Spleen (tissue), 7 donors: Measurements from ENCODE around the gene DIO3.

Source experiments
- POLR2A ChIP-seq, 3 donors: fragments of 450-650 bp; IDR thresholded peaks; one replicate each; pipeline ENCODE4 v1.5.1; 2017; ENCODE audit warnings: antibody characterized with exemption in 3 of 3, mild to moderate bottlenecking in 1 of 3
- POLR2AphosphoS5 ChIP-seq, 3 donors: sonication (generic); formaldehyde crosslinking; IDR thresholded peaks; one replicate each; pipeline ENCODE4 v1.5.1; 2017; ENCODE audit warnings: antibody characterized with exemption in 3 of 3
- TF ChIP-seq, protein P1 (sequence below), 11 experiments: fragments of 200-600 bp in 7 of 11; fragments of 450-650 bp in 4 of 11; sonication (generic) in 4 of 11; IDR thresholded peaks in 8 of 11; conservative IDR thresholded peaks in 3 of 11; 1 replicate in 7 of 11; 2 replicates in 4 of 11; pipeline versions ENCODE4 v1.4.0 to v1.8.0; 2016 to 2021; ENCODE audit warnings: antibody characterized with exemption in 11 of 11, inconsistent platforms in 4 of 11, mild to moderate bottlenecking in 1 of 11
- donor health status: DM: no; HTN: no; CAD: no; lungs with moderate emphysema.
- donor health status: DM: no; HTN: no; CAD: no.
- donor health status: DM: no; HTN: no; CAD: no.

DNA sequence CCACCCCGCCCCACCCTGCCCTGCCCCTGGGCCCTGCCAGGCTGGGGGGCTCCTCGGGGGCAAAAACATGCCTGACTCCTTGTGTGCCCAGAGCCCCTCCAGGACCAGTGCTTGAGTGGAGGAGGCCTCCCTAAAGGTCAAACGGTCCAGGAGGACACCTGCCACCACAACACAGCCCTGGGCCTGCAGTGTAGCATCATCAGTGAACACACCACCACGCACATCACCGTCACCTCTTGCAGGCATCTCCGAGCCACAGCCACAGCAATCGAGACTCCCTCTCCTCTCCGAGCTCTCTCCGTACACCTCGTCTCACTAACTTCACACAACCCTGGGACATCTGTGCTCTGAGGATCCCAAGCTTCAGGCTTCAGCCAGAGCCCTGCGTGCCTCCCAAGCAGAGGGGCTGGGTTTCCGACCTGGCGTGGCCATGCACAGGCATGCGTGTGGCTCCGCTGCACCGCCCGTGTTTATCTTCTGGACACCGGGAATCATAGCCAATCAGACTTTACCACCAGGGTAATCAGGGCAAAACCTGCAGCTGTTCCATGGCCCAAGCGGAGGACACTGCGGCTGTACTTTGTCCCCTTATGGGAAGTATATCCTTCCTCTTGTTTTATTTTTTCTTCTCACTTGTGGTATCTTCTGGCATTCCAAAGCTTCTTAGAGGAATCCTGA, 6.2 kb upstream of the DIO3 start:
- TF ChIP-seq POLR2AphosphoS5 (IDR thresholded peaks at IDR 0.05) (no peak), POLR2A (IDR thresholded peaks at IDR 0.05) (no peak)
- TF ChIP-seq, protein P1, sequence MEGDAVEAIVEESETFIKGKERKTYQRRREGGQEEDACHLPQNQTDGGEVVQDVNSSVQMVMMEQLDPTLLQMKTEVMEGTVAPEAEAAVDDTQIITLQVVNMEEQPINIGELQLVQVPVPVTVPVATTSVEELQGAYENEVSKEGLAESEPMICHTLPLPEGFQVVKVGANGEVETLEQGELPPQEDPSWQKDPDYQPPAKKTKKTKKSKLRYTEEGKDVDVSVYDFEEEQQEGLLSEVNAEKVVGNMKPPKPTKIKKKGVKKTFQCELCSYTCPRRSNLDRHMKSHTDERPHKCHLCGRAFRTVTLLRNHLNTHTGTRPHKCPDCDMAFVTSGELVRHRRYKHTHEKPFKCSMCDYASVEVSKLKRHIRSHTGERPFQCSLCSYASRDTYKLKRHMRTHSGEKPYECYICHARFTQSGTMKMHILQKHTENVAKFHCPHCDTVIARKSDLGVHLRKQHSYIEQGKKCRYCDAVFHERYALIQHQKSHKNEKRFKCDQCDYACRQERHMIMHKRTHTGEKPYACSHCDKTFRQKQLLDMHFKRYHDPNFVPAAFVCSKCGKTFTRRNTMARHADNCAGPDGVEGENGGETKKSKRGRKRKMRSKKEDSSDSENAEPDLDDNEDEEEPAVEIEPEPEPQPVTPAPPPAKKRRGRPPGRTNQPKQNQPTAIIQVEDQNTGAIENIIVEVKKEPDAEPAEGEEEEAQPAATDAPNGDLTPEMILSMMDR (IDR thresholded peaks at IDR 0.05 in 8 of 11, conservative IDR thresholded peaks at IDR 0.05 in 3 of 11): no peak
